H4 (cell line): ENCODE data around the gene PDZD7. TPM values are rescaled to one million over a fixed set of nuclear protein-coding genes. Genes with fewer than 3 reads are reported as not detected.
A peak's percentile ranks its signal among the peaks of the same experiment; 100 is the strongest.

Source experiments
- DNase-seq: peaks from one replicate; pipeline ENCODE4 v3.0.0-alpha.2; 2015; ENCODE audit warnings: low spot score
- total RNA-seq: library from RNA; depleted of rRNA; stranded (reverse); fragments of >200 nt; shearing (Covaris generic); gene quantifications from 2 replicates; pipeline ENCODE4 v1.2.3, GENCODE V29; 2014

The PDZD7 gene
- total RNA-seq, 1 experiment from 2014 or later = 0.97 TPM

DNA sequence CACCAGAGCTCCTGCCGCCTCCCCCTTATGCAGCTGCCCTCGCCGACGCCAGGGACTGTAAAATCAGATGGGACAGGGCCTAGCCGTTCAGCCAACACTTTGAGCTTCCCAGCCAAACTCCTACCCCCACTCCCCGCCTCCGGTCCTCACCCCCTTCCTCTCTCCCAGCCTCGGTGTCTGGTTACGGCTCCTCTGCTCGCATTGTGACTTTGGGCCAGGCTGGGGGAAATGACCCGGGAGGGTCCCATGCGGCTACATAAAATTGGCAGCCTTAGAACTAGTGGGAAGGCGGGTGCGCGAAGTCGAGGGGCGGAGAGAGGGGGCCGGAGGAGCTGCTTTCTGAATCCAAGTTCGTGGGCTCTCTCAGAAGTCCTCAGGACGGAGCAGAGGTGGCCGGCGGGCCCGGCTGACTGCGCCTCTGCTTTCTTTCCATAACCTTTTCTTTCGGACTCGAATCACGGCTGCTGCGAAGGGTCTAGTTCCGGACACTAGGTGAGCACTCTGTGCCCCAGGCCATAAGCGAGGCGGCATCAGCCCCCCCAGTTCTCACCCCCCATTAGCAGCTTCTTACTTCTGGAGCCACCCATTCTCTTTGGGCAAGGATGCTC lies 30.8 kb upstream of the PDZD7 start, which contains the start of gene KAZALD1:
TSS of gene KAZALD1 (plus strand) at position 366 of the 608 bp plus-strand sequence. CDS start 604 bp downstream, outside the sequence.
- peak; percentile 46 for DNase-seq

DNA sequence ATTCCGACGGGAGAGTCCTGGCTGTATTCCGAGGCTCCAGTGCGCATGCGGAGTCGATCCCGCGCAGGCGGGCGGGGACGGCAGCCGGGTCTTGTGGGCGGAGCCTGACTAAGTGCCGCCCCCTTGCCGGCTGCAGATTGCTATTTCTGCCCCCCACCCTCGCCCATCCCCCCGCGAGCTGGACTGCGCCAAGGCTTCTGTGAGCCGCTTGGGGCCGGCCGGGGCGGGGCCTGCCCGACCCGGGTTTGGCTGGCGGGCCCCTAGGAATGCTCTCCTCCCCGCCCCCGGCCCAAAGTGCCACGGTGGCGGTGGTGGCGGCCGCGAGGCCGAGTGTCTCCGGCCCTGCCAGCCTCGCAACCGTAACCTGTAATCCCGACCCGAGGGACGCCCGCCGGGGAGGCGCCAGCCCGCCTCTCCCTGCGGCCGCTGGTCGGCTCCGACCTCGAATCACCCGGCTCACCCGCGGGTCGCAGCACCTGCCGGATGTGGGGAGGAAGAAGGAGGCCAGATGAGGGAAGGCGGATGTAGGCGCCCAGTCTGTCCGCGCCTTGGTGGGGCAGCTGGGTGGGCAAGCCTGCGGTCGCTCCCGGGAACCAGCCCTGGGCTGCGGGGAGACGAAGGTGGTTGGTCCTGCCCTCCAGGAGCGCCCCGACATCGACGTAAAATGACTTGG lies 30.2 kb upstream of the PDZD7 start:
- peak; percentile 89 for DNase-seq

DNA sequence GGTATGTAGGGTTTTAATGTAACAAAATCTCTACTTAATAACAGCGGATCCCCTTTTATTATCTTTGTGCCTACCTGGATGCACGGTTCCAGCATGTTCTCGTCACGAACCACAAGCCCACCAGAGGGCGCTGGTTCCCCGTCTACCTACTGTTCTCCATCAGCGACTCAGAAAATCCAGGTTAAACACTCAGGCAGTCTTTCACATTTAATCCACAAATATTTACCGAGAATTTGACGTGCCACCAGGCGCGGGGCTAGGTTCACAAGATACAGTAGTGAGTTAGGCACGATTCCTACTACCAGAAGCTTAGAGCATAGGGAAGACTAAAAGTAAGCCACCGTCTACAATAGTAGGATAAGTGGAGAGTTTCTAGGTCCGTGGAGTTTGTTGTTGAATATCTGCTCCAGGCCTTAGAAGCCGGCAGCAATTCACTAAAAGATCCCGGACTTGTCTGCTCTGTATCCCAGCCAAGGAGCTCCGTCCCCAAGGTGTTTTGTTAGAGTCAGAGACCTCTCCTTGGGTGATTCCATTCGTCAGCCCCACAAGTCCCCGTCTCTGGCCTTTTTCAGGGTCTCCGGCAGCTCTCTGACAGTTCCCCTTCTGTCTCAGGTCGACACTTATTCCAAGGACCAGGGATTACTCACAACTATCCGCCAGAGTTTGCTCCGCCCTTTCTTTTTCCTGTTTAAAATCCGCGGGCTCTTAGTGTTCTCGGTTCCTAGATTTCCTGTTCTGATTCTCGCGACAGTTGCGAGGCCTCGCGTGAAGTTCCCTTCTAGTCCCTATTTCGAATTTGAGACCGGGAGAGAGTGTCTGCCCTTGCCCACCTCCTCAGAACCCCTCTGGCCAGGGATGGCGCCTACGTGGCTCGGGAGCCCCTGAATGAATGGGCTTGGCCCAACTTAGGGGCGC lies 29.4 kb upstream of the PDZD7 start:
- peak; percentile 89 for DNase-seq

DNA sequence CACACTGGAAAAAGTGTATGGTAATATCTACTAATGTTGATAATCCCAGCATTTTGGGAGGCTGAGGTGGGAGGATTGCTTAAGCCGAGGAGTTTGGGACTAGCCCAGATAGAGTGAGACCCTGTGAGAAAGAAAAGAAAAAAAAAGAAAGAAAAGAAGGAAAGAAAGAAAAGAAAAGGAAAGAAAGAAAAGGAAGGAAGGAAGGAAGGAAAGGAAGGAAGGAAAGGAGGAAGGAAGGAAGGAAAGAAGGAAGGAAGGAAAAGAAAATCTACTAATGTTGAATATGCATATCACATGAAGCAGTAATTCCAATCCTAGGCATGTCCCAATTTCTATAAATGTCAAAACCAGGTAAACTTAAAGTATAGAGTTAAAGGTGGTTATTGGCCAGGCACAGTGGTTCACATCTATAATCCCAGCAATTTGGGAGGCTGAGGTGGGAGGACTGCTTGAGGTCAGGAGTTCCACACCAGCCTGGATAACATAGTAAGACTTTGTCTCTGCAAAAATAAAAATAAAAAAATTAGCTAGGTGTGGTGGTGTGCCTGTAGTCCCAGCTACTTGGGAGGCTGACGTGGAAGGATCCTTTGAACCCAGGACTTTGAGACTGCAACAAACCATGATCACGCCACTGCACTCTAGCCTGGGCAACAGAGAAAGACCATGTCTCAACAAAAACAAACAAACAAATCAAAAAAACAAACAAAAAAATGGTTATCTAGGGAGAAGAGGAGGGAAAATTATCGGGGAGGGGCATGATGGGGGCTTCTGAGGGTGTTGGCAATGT lies 25.6 kb upstream of the PDZD7 start:
- DNase-seq = no peak

DNA sequence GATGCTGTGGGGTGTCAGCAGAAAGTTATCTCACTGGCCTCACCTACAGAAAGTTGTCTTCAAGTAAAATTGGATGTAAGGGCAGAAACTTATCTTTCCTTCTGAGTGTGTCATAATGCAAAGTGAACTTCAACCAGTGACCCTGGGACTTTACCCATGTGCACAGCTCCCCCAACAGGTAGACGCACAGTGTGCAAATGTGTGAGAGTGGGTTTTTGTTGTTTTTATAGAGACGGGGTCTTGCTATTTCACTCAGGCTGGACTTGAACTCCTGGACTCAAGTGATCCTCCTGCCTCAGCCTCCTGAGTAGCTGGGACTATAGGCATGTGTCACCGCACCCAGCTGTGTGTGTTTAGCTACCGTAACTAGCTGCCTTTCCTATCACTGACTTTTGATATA lies 24.5 kb upstream of the PDZD7 start:
- no peak for DNase-seq

DNA sequence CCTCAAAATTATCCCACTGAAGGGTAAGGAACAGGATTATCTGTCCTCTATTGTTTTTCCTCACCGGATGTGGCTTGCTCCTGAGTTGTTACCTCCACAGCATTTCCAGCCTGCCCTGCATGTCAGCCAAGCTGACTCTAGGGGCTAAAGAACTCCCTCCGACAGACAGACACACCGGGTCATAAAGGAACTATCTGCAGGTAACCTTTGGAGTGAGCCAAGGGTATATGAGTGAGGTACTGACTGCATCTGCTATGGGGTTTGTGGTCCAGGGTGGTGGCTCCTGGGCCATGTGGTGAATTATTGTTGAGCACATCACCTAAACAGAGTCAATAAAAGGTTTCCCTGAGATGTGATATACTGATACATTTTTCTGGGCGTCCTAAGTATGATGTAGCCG lies 23.9 kb upstream of the PDZD7 start:
- DNase-seq = no peak

DNA sequence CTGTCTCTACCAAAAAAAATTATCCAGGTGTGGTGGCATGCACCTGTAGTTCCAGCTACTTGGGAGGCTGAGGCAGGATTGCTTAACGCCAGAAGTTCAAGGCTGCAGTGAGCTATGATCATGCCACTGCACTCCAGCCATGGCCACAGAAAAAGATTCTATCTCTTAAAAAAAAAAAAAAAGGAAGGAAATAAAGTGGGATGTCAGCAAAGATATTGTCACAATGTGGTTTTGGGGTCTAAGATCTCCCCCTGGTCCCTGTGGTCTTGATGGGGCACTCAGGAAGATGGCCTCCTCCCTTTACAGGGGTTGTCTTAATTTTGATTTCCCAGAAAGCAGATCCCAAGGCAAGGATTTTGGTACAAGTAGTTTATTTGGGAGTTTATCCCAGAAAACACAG lies 23.4 kb upstream of the PDZD7 start:
- DNase-seq = no peak

DNA sequence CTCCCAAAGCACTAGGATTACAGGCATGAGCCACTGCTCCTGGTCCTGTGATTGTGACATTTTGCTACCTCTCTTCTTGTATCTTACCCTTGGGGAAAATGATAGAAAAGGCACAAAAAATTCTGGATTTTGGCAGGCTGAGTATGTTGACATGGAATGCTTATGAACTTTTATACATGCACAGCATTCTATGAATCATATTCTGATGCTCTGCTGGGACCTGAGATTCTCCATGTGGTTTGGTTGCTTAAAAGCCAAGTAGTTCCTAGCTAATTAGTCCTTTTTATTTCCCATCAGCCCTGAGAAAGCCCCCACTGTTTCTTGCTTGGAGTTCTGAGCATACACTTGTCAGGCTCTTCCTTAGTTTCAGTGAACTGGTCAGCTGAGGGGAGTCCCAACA lies 22.6 kb upstream of the PDZD7 start:
- DNase-seq = no peak

DNA sequence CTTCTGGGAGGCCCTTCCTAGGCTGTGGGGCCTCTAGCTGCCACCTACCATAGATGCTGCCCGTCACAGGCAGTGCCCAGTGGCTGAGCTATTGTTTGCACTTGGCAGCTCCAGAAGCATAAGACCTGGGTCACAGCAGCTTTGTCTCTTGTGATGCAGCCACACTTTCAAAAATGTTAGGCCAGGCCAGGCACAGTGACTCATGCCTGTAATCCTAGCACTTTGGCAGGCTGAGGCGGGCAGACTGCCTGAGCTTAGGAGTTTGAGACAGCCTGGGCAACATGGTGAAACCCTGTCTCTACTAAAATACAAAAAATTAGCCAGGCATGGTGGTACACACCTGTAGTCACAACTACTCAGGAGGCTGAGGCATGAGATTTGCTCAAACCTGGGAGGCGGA lies 21.4 kb upstream of the PDZD7 start:
- DNase-seq = peak; percentile 87

DNA sequence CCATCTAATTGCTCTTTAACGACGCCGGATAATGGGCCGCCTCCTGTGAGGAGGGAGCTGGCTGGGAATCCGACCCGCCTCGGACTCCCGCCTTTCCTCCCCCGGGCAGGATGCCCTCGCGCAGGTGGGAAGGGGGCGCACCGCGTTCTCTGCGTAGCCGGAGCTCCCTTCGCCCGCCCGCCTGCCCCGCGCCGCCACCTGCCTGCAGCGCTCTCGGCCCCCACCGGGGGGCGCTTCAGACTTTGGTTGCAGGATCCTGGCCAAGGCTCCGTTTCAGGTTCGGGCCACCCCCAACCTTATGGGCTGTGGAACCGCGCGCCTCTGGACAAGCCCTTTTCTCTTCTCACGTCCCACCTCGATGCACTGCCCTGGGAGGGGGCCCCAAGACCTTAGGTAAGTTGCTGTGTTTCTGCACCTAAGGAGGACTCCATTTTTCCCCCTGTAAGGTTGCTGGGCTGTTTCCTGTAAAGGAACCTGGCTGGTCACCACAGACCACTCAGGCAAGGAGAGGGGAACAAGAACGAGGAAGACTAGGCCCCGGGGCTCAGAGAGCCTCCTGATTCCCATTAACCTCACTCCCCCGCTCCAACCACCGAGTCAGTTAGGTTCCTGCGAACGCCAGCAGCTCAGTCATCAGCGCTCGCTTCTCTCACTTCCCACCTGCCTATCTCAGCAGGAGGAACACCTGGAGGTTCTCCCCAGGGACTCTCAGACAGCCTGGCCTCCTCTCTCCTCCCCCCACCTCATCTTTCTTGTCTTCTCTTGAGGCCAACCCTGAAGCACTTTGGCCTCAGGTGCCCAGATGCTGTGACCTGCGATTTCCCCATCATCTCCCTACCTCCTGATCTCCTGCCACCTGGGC lies 19.5 kb upstream of the PDZD7 start:
- DNase-seq = no peak

DNA sequence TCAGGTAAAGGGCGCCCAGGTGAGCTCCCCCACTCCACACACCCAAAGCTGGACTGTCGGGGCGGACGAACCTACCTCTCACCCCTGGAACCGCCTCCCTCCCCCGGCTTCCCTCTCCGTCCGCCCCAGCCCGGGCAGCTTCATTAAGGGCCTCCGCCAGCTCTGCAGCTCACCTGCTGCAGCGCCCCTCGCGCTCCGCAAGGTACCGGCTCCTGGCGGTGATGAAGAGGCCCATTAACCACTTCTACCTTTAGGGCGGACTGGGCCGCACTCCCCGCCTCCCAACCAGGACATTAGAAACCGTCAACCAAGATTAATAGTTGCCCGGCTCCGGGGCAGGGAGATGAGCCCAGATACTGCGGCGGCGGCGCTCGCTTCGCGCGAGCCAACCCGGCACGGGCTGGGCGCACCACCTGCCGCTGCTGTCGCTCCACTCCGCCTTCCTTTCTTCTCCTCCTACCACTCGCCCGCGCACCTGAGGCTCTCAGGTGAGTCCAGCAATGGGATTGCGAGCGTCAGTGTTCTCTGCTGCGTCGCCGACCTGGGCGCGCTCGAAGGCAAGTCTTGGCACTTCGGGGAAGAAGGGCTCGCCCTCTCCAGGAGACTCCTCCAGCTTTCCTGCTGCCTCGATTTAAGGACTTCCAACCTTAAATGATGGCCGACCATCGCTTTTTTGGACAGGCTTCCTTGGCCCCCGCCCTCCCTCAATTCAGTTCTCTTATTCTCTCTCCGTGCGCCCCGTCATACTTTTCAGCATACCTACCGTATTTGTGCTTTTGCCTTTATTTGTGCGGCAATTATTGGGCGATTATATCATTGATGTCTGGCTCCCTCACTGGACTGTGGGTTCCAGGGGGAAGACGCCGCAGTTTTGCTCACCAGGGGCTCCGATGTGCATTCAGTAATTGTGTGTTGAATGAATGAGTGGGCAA lies 17.3 kb upstream of the PDZD7 start:
- DNase-seq = no peak

DNA sequence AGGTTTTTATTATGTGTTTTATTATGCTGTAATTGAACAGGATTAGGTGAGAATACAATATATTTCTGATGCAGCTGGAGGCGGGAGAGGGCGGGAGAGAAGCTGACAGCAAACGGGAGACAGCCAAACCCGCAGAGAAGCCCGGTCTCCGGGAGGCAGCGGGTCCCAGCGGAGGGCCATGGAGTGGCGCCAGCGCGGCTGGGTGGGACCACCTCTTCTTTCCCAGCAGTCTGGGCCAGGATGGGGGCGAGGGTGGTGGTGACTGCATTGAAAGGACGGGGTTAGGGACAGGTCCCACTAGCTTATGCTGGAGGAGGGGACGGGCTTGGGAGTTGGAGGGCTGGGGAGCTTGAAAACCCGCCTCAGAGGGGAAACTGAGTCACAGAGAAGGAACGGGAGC lies 16.3 kb upstream of the PDZD7 start:
- DNase-seq = no peak

DNA sequence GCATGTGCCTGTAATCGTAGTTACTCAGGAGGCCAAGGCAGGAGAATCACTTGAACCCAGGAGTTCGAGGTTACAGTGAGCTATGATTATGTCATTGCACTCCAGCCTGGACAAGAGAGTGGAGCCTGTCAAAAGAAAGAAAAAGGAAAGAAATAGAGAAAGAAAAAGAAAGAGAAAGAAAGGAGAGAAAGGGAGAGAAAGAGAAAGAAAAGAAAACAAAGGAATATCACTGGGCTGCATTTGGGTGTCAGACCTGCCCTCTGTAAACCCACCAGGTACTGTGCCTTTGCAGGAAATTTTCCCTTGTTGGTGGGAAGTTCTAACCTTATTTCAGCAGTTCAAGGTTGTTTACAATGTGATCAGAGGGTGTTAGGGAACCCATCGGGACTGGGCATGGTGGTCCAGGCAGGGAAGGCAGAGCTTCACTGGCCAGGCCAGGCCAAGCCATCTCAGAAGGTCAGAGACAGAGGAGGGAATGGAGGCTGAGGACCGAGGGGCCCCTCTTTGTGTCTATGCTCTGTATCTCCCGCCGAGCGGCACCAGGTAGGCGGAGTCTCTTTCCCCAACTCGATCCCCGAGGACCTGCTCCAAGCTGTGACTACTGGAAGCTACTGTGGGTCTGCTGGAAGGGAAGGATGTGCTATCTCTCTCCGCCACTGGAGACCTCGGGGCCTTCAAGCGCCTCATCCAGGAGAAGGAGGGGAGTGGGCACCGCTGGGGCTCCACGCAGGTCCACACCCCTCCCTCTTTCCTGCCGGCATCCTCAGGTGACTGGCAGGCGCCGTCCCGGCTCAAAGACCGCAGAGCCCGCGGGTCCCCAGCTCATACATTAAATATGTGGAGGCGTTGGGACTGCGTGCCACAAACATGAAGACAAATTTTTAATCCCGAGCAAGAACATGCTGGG lies 15.7 kb upstream of the PDZD7 start:
- no peak for DNase-seq

DNA sequence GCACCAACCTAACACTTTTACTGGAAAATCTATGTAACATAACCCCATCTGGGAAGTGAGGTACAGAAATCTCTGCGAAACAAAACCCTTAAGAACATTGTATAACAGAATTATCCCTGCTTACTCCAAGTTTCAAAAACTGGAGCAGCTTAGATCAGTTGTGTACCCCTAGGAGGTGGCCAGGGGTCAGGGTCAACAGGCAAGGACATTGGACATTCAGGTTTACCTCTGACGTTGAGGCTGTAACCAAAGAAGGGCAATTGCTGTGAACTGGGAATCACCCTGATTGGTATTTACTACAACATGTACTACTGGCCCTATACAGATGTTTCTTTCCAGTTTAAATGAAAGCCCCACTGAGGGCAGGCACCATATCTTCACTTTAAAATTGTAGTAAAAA lies 13.2 kb upstream of the PDZD7 start:
- no peak for DNase-seq

DNA sequence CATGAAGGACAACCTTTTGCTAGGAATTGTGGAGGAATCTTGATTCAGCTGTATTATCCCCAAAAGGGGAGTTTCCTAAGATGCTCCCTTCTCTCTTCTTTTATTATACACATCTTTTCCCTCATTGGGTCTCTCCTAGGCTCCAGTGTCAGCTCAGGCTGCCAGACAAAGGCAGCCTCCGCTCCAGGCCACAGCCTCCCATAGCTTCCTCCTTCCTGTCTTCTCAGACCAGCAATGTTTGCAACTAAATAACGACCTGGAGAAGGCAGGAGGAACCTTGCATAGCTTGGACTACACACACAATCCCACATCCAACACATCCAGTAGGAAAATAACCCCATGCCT lies 12.4 kb upstream of the PDZD7 start:
- DNase-seq = no peak

DNA sequence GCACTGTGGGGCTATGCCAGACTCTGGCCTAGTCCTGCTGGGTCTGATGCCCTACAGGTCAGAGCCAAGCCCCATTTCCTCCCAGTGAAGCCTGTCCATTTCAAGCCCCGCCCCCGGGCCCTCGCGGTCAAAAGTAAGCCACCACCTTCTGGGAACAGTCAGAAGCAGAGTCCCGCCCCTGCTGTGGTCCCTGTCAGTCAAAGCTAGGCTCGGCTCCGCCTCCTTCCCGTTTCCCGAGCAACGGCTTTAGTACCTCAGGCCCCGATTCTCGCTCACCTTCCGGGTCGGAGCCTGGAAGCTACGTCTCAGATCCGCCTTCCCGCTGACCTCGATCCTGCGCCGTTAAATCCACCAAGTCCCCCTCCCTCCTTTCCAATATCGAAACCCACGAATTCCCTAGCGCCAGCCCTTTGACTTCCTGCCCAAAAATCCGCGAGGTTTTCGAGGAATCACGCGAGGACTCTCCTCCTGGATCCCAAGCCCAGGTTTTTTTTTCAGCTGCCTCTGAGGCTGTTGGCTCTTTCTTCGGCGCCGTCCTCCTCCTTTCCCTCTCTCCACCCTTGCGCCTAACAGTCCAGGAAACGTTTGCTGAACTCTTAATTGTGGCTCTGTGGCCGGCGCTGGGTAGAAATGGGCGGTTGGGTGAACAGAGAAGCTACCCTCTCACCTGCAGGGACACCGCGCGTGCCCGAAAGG lies 11.9 kb upstream of the PDZD7 start:
- peak; percentile 98 for DNase-seq

DNA sequence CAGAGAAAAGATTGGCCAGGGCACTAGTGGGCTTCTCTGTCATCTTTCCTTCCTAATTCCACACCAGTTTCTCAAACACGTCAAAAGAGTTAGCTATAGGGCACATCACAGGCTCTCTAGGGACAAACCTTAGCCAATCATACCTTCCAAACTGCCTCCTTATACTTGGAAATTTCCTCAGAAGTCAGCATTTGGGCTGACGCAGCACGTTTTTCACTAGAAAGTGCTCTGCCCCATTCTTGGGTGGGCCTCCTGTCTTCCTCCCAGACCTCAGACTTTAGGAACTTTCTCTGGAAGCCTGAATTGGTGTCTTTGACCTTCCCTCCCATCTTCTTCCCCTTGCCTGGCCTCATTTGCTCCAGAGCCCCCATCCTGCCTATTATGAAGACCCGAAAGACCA lies 11.2 kb upstream of the PDZD7 start:
- no peak for DNase-seq

DNA sequence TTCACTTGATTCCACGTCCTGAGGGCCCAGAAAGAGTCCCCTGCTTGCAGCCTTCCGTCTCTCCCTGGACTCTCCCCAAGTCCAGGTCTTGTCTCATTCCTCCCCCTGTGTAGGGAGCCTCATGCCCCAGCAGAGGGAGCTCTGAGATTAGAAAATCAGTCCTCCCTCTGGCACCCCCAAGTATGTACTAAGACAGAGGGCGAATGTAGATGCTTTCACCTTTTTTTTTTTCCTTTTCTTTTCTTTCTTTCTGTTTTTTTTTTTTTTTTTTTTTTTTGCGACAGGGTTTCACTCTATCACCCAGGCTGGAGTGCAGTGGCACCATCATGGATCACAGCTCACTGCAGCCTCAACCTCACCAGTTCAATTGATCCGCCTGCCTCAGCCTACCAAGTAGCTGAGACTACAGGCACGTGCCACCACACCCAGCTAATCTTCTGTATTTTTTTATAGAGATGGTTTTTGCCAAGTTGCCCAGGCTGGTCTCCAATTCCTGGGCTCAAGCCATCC lies 10.4 kb upstream of the PDZD7 start:
- DNase-seq = peak; percentile 82
